Rectal smooth muscle tissue (tissue), 1 donor: ENCODE measurements around the gene APBB1IP.
A peak's percentile ranks its signal among the peaks of the same experiment; 100 is the strongest.
"Not testable (repeated sequence)": the region's sequence is repeated elsewhere in the genome, so short reads cannot be mapped to it uniquely, and the experiment has no call there.

Source experiments
- H3K27ac ChIP-seq: one replicate; pipeline ENCODE4 v1.7.0; 2013; ENCODE audit warnings: low read depth, low read length, inconsistent platforms
- H3K27me3 ChIP-seq: one replicate; pipeline ENCODE4 v1.7.0; 2013; ENCODE audit warnings: low read length; ENCODE audit not compliant: control insufficient read depth, insufficient read depth
- H3K36me3 ChIP-seq: one replicate; pipeline ENCODE4 v1.7.0; 2013; ENCODE audit warnings: low read length; ENCODE audit not compliant: control insufficient read depth, insufficient read depth
- H3K4me1 ChIP-seq: one replicate; pipeline ENCODE4 v1.7.0; 2013; ENCODE audit warnings: low read length; ENCODE audit not compliant: control insufficient read depth, insufficient read depth
- H3K4me3 ChIP-seq: one replicate; pipeline ENCODE4 v1.7.0; 2013; ENCODE audit warnings: low read length
- H3K9ac ChIP-seq: one replicate; pipeline ENCODE4 v1.7.0; 2013; ENCODE audit warnings: low read length

APBB1IP gene

GRCh38 chr10:26486304-26486703 is 48.2 kb downstream of the APBB1IP start:
- H3K4me1 ChIP-seq = no peaks in the 10 kb centered on the region
- H3K9ac ChIP-seq = no peak overlapping the region
- no peak overlapping the region for H3K4me3 ChIP-seq
- no peaks in the 10 kb centered on the region for H3K36me3 ChIP-seq
- no peaks in the 10 kb centered on the region for H3K27me3 ChIP-seq
- H3K27ac ChIP-seq = peak overlapping the region; percentile 4

- no peaks in the 10 kb centered on the region for H3K27me3 ChIP-seq
- no peaks in the 10 kb centered on the region for H3K36me3 ChIP-seq
- H3K4me1 ChIP-seq = no peaks in the 10 kb centered on the region
- no peak overlapping the region for H3K9ac ChIP-seq
- H3K4me3 ChIP-seq = no peak overlapping the region
- peak overlapping the region; percentile 25 for H3K27ac ChIP-seq
Observed at GRCh38 chr10:26486990-26487850, 49.1 kb downstream of the APBB1IP start.

GRCh38 chr10:26488344-26488743 is 50.2 kb downstream of the APBB1IP start:
- H3K9ac ChIP-seq = no peak overlapping the region
- no peak overlapping the region for H3K4me3 ChIP-seq
- H3K4me1 ChIP-seq = no peaks in the 10 kb centered on the region
- no peaks in the 10 kb centered on the region for H3K36me3 ChIP-seq
- no peaks in the 10 kb centered on the region for H3K27me3 ChIP-seq
- H3K27ac ChIP-seq = no peak overlapping the region

DNA sequence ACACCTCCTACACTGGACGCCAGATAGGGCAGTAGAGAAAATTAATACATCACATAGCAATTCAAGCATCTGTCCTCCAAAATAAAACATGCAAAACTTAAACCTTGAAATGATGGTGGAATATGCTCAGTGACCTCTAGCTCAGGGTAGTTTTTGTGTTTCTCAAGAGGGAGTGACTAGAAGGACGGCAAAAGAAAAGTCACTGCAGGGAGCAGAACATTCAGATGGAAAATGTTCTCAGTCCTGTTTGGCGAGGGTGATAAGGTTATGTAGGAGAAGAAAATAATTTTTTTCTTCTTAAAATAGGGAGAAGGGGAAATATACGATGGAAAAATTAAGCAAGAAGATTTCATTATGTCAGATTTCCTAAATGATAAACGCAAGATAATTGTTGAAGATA is 50.9 kb downstream of the APBB1IP start:
- no peak overlapping the region for H3K27ac ChIP-seq
- no peak overlapping the region for H3K4me3 ChIP-seq
- H3K9ac ChIP-seq = no peak overlapping the region
- H3K27me3 ChIP-seq = no peaks in the 10 kb centered on the region
- no peaks in the 10 kb centered on the region for H3K4me1 ChIP-seq
- no peaks in the 10 kb centered on the region for H3K36me3 ChIP-seq

DNA sequence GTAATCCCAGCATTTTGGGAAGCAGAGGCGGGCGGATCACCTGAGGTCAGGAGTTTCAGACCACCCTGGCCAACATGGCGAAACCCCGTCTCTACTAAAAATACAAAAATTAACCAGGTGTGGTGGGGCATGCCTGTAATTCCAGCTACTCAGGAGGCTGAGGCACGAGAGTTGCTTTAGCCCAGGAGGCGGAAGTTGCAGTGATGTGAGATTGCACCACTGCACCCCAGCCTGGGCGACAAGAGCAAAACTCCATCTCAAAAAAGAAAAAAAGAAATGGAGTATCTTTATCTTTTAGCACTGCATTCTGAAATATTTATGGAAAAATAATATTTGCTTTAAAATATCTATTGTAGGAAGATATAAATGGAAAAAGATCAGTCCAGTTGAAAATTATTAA is 52.2 kb downstream of the APBB1IP start:
- H3K27ac ChIP-seq, H3K36me3 ChIP-seq, H3K9ac ChIP-seq, H3K4me3 ChIP-seq, H3K4me1 ChIP-seq, H3K27me3 ChIP-seq: not testable (repeated sequence)

- Histone ChIP-seq H3K27me3 (no peaks in the 10 kb centered on the region), H3K36me3 (no peaks in the 10 kb centered on the region), H3K4me1 (no peaks in the 10 kb centered on the region), H3K4me3 (no peak overlapping the region), H3K27ac (no peak overlapping the region), H3K9ac (no peak overlapping the region)
Observed at GRCh38 chr10:26491276-26491675, 53.1 kb downstream of the APBB1IP start.

- H3K27me3 ChIP-seq = no peaks in the 10 kb centered on the region
- no peaks in the 10 kb centered on the region for H3K4me1 ChIP-seq
- H3K9ac ChIP-seq = no peak overlapping the region
- H3K36me3 ChIP-seq = no peaks in the 10 kb centered on the region
- no peak overlapping the region for H3K27ac ChIP-seq
- no peak overlapping the region for H3K4me3 ChIP-seq
Observed at GRCh38 chr10:26491934-26492333, 53.8 kb downstream of the APBB1IP start.

DNA sequence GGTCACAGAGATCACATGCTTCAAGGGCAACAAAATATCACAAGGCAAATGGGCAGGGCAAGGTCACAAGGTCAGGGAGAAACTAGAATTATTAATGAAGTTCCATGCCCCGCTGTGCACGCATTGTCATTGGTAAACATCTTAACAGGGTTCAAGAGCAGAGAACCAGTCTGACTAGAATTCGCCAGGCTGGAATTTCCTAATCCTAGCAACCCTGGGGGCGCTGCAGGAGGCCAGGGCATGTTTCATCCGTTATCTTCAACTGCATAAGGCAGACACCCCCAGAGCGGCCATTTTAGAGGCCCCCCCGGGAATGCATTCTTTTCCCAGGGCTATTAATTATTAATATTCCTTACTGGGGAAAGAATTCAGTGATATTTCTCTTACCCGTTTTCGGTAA is 54.6 kb downstream of the APBB1IP start:
- not testable (repeated sequence) for H3K4me1 ChIP-seq, H3K36me3 ChIP-seq, H3K27ac ChIP-seq, H3K27me3 ChIP-seq, H3K4me3 ChIP-seq, H3K9ac ChIP-seq

- Histone ChIP-seq H3K27ac (no peak overlapping the region), H3K4me3 (no peak overlapping the region)
Observed at GRCh38 chr10:26494018-26494417, 55.9 kb downstream of the APBB1IP start.

GRCh38 chr10:26499426-26499825 is 61.3 kb downstream of the APBB1IP start:
- H3K27ac ChIP-seq = no peak overlapping the region
- no peak overlapping the region for H3K4me3 ChIP-seq
- H3K27me3 ChIP-seq = no peaks in the 10 kb centered on the region
- no peaks in the 10 kb centered on the region for H3K36me3 ChIP-seq
- no peaks in the 10 kb centered on the region for H3K4me1 ChIP-seq
- no peak overlapping the region for H3K9ac ChIP-seq

More at GRCh38 chr10:26494018-26494417, 55.9 kb downstream of the APBB1IP start:
- Histone ChIP-seq H3K9ac (no peak overlapping the region), H3K27me3 (no peaks in the 10 kb centered on the region), H3K4me1 (no peaks in the 10 kb centered on the region), H3K36me3 (no peaks in the 10 kb centered on the region)

- H3K9ac ChIP-seq = no peak overlapping the region
- no peaks in the 10 kb centered on the region for H3K27me3 ChIP-seq
- no peaks in the 10 kb centered on the region for H3K4me1 ChIP-seq
- H3K36me3 ChIP-seq = no peaks in the 10 kb centered on the region
- H3K4me3 ChIP-seq = no peak overlapping the region
- no peak overlapping the region for H3K27ac ChIP-seq
Observed at GRCh38 chr10:26502986-26503385, 64.8 kb downstream of the APBB1IP start.

DNA sequence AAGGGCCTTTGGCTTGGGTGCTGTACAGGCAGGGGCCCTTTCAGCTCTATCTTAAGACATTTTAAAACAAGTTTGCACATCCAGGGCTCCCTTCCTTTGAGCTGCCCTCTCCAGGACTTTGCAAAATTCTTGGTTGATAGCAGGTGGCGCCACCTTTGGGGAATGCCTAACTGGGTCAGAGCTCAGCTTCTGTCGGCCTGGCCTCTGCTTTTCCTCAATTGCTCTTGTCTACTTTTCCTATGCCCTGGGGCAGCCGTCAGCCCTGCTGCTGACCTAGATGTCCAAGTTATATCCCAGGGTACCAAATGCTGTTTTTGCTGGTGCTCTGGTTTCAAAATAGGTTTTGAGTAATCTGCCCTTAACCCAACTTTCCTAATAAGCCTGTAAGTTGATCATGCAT is 65.8 kb downstream of the APBB1IP start:
- no peak overlapping the region for H3K27ac ChIP-seq
- no peaks in the 10 kb centered on the region for H3K36me3 ChIP-seq
- H3K27me3 ChIP-seq = no peaks in the 10 kb centered on the region
- no peaks in the 10 kb centered on the region for H3K4me1 ChIP-seq
- H3K4me3 ChIP-seq = no peak overlapping the region
- no peak overlapping the region for H3K9ac ChIP-seq

- H3K4me1 ChIP-seq, H3K27ac ChIP-seq, H3K9ac ChIP-seq, H3K4me3 ChIP-seq, H3K27me3 ChIP-seq, H3K36me3 ChIP-seq: not testable (repeated sequence)
Observed at GRCh38 chr10:26504429-26504828, 66.3 kb downstream of the APBB1IP start.
